OCI-LY1 (cell line): ENCODE results near the gene FAM131A.

Experiments
- EZH2 ChIP-seq: fragments of 200-600 bp; sonication (generic), shearing (Covaris generic); IDR thresholded peaks from 2 replicates; pipeline ENCODE4 v1.8.0; 2017; ENCODE audit warnings: borderline replicate concordance, mixed run types, mild to moderate bottlenecking, antibody characterized with exemption, low read length, moderate library complexity, mixed read lengths
- TF ChIP-seq, protein P1 (sequence below): fragments of 200-600 bp; sonication (generic), shearing (Covaris generic); IDR thresholded peaks from 2 replicates; pipeline ENCODE4 v1.5.1; 2017; ENCODE audit warnings: mild to moderate bottlenecking, antibody characterized with exemption, low read length, moderate library complexity, mixed read lengths

GRCh38 chr3:184391266-184391665 lies 53.9 kb downstream of the FAM131A start:
- TF ChIP-seq, protein P1, sequence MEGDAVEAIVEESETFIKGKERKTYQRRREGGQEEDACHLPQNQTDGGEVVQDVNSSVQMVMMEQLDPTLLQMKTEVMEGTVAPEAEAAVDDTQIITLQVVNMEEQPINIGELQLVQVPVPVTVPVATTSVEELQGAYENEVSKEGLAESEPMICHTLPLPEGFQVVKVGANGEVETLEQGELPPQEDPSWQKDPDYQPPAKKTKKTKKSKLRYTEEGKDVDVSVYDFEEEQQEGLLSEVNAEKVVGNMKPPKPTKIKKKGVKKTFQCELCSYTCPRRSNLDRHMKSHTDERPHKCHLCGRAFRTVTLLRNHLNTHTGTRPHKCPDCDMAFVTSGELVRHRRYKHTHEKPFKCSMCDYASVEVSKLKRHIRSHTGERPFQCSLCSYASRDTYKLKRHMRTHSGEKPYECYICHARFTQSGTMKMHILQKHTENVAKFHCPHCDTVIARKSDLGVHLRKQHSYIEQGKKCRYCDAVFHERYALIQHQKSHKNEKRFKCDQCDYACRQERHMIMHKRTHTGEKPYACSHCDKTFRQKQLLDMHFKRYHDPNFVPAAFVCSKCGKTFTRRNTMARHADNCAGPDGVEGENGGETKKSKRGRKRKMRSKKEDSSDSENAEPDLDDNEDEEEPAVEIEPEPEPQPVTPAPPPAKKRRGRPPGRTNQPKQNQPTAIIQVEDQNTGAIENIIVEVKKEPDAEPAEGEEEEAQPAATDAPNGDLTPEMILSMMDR: no peak
- no peak for TF ChIP-seq EZH2
